COLO668 (cell line): ENCODE measurements around the gene ZFAND5.

ENCODE experiments used
- DNase-seq: peaks from one replicate; lab custom pipeline; 2025; ENCODE audit not compliant: unreplicated experiment; lab: John Stamatoyannopoulos, UW

Gene ZFAND5

DNA sequence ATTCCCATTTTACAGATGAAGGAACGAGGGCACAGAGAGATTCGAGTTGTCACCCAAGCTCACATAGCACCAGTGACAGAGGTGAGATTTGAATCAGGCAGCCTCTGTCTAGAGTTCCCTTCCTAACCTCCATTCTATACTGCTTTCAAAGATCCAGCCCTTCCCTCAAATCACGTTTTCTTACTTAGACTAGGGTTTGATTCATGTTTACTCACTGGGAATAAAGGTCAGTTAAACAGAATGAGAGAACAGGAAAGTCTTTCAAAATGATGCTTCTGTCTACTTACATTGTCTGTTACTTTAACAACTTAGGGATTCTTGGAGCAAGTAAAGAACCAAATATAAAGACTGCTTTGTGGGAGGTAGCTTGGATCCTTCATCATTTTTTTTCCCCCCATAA is 40.0 kb downstream of the ZFAND5 start:
- DNase-seq = no peak

DNA sequence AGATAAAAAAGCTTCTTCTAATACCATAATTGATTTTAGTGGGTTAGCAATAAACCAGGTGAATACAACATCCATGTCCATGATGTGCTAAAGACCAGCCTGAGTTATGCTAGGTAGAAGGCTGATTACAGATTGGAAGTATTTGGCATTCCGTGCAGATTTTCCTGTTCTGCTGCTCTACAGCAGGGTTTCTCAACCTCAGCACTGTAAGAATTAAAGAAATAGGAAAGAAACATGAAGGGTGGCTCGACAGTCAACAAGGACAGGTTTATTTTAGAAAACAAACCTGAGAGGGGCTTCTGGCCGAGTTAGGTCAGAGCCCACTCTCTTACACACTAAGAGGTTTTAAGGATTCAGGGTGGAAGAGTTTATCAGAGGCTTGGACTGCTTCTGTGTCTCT is 42.3 kb downstream of the ZFAND5 start:
- no peak for DNase-seq

DNA sequence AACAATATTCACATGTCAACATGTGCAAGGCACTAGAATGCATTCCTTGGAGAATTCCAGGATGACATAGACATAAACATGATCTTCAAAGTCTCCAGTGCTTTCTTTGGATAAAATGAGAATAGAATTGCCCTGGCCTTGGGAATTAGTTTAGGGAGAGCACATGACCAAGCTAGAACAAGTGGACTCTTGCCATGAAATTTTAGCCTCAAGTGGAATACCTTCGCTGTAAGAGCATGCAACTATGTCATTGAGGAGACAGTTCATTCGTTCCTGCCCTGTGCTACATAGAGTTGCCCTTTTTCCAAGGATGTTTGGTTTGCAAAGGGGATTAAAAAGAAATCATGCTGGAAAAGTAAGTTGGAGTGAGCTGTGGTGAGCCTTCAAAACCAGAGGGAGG is 42.7 kb downstream of the ZFAND5 start:
- no peak for DNase-seq

DNA sequence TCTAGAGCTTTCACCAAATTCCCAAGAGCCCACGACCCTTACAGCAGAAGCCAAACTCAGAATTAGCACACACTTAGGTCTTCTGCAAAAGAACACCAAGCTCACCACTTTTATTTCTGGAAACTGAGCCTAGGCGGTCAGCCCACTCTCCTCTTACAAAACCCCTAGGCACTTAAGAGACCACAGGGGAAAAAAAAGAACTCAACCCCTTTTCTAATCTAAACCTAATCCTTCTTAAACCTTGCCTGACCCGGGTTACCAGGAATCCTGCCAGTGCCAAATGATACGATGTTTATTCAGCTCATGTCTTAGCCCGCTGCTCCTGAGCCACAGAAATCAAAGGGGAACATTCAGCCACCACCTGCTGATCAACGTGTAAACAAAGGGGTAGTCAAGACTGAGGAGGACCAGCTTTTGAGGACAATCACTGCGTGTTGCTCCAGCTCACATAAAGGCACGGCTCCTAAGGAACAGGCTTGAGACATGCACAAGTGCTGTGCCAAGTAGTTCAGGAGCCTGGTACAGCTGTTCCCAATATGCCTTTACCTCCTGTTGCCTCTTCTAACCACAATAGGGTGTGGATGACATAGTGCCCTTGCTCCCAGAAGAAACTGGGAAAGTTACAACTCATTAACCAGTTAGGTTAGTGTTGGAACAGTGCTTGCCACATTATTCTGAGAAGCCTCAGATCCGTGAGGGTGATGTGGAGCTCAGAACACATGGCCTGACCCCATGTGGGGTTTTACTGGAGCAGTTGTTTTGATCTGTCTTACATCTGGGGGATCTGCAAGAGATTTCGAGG is 49.3 kb downstream of the ZFAND5 start:
- peak; percentile 13 for DNase-seq

DNA sequence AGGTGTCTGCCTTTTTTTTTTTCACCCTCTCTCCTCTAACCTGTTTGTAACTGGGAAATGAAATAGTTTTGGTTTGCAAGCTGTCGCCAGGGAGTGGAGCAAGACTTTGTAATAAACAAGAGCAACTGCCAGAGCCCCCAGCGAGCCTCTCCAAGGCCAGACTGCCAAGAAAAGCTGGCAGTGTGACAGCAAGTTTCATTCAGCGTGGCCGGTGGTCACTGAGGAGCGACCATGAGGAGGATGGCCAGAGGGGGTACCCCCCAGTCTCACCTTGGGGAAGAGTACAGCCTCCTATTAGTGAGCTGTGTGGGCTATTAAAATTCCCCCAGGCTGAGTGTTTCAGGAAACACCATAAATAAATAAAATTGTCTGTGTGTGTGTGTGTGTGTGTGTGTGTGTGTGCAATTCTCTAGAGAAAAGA is 49.9 kb downstream of the ZFAND5 start:
- DNase-seq = no peak

DNA sequence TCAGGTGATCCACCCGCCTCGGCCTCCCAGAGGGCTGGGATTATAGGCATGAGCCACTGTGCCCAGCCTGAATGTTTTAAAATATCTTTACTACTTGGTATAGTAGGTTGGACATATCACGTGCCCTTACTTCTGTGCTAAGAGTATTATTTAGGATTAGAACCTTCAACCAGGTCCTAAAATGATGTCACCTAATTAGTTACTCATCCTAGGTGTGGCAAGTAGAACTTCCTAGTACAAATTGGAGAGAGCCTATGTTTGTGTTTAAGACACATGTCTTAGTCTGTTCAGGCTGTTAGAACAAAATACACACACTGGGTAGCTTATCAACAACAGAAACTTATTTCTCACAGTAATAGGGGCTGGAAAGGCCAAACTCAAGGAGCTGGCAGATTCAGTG is 51.5 kb downstream of the ZFAND5 start:
- no peak for DNase-seq

DNA sequence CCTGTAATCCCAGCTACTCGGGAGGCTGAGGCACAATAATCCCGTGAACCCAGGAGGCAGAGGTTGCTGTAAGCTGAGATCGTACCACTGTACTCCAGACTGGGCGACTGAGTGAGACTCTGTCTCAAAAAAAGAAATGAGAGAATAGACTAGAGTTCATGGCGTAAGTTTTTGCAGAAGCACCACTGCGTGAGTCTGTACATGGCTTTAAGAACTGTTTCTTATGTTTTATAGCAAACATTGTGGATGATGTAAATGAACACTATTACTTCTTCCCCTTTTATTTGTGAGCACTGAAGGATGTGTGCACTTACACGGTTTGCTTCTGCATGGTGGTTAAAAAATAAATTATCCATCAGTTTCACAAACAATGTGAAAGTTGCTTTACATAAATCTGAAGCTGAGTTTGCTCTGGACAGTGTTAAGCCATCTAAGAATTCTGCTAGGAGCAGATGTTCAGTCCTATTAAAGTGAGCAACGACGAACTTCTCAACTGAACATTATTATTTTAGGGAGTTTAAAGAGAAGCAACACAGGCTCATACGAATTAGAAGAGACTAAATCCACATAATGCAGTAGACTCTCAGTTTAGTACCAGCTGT is 52.5 kb downstream of the ZFAND5 start:
- no peak for DNase-seq

DNA sequence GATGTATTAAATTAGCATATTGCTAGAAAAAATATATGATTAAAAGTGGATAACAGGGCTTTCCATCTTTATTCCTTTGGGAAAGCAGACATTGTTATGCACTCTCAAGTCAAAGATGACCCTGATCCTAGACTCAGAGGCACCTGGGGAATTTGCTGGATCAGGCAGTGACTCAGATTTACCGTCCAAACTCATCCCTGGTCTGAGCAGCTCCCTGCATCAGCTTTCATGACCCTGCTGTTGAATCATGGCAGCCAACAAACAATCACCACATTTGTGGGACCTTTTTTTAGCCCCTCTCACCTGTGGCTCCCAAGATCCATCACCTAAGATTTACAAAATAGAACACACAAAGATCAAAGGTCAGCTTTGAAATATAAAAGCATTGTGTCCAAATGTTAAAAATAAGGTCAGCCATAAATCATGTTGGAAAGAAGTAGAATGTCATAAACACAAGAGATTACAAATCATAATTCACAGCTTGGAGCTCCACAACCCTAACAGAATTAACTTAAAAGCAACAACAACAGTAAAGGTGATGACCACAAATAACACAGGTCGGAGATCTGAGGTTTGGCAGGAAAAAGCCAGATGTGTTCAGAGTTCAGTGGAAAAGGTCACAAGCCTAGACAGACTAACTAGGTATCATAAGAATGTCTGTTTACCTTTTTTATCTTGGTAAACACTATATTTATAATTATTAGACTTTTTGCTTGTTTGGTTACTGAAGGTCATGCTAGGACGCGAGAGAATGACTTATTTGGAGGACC is 55.5 kb downstream of the ZFAND5 start:
- no peak for DNase-seq

DNA sequence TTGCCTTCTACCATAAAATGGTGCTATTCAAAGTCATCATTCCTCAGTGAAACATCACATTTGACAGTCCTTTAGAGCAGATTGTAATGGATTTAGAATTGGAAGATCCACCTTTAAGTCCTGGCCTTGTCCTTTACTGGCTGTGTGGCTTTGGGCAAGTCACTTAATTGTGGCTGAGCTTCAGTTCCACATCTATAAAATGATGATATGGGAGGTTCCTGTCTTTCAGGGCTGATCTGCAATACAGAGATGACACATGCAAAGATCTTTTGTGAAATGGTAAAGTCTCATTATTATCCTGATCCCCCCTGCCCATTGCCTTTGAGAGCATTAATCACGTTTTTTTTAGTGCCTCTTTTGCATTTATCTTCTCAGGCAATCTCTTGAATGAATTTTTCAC is 58.2 kb downstream of the ZFAND5 start:
- no peak for DNase-seq

DNA sequence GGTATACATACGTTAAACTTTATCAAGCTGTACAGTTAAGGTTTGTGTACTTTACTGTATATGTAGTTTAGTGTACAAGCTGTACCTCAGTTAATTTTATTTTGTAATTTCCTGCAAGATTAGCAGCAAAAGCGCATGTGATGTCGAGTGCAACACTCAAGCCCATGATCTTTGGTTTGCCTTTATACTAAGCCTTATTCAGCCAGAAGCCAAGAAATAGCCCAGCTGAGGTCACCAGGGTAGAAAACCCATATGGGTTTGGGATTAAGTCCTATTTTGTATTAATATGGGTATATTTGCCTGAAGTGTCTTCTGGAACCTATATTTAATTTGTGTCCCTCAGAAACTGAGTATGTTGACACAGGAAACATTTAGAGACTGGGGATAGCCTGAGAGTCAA is 59.3 kb downstream of the ZFAND5 start:
- no peak for DNase-seq

DNA sequence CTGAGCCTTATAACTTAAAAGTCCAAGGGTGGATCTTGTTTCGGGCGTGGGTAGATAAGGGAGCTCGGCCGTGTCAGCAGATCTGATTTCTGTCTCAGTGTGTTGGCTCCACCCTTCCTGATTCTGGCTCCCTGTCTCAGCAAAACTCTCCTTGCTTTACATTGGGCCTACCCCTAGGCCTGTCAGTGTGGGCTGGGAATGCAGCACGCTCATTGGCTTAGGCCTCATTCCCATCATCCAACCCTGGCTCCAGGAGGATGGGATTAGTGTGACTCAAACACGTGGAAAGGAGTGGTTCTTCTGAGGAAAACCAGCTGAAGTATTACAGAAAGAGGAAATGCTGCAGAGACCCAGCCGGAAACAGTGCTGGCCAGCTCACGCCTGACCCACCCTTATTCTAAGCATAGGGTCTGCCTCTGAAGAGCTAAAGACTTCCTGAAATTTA is 59.9 kb downstream of the ZFAND5 start:
- DNase-seq = no peak

DNA sequence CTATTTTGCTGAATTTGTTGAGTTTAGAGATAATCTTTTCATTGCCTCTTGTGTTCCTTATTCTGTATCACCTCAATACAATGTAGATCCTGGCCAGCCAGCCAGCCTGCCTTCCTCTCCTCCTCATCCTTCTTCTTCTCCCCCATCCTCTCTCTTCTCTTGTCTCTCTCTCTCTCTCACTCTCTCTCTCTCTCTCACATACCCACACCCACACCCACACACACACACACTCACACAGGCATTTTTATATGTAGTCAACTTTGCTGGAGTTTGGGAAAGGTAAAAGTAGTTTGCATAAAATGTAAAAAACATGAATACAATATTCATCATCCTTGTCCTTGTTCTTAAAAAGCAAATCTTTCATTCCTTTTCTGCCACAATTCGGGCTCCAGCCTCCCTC is 60.5 kb downstream of the ZFAND5 start:
- no peak for DNase-seq
